B cell (primary cell): ENCODE results near the gene GRIP1.
"Not testable (repeated sequence)": the region's sequence is repeated elsewhere in the genome, so short reads cannot be mapped to it uniquely, and the experiment has no call there.

ENCODE experiments used
- CTCF ChIP-seq: fragments of 200-600 bp; IDR thresholded peaks from one replicate; pipeline ENCODE4 v1.8.0; 2022; ENCODE audit warnings: antibody characterized with exemption, mild to moderate bottlenecking
- EZH2 ChIP-seq: IDR thresholded peaks from 2 replicates; pipeline ENCODE4 v1.6.1; 2012; ENCODE audit warnings: borderline replicate concordance, low read depth, mild to moderate bottlenecking, moderate library complexity, low read length; ENCODE audit not compliant: insufficient read depth, poor library complexity, severe bottlenecking

- not testable (repeated sequence) for TF ChIP-seq CTCF, EZH2
Measured at GRCh38 chr12:66303316-66303804, 375.5 kb downstream of the GRIP1 start.
